ENCODE measurements around the gene WWC1.

DNA sequence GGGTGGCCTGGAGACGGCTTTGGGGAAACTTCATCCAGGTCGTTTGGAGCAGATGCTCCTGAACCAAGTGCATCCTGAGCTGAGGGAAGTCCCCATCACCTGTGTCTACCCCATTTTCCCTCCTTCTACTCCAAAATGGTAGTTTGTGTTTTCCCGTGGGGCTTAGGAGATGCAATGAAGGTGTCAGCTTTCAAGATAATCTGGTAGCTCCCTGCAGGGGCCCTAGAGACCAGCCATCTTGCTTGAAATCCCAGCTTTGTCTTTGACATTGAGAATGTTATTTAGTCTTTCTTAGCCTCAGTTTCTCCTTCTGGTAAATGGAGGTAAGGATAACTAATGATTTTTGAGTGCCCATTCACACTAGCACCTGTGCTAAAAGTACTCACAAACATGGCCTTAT, 77.4 kb downstream of the WWC1 start:
- TF ChIP-seq GATA3 (IDR thresholded peaks at IDR 0.05; ENCODE audit: low read depth, low read length) (no peak), GATA2 (IDR thresholded peaks at IDR 0.05; ENCODE audit: low read depth, low read length) (no peak)

Measured in SH-SY5Y (cell line).